ENCODE data around the gene RND1.

RND1 gene

DNA sequence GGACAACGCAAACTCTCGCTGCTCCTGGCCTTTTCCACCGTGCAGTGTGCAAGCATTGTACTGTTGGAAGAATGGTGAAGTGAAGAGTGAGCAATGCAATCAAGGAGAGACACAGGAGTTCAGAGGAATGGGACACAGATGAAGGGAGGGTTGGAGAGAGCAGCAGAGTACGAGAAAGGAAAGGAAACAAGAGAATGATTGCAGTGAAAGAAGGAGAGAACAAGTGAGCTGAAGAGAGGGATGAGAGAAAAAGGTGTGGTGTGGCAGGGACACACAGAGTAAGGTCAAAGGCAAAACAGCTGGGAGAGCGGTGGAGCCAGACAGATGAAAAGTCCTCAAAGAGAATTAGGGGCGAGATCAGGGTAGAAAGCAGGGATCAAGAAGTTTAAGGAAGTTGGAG is 34.4 kb downstream of the RND1 start:
- no peak for DNase-seq (ENCODE audit: extremely low spot score)
- CTCF ChIA-PET: interaction anchor here (0.9 to 4.1 kb wide), 6 partner anchors 15 to 59 kb away, joined by 3 to 16 read pairs (median 4); partner anchors contain the start of gene DDX23
- TF ChIP-seq CTCF (IDR thresholded peaks at IDR 0.05; ENCODE audit: control extremely low read depth, extremely low read depth, low read depth, missing control alignments): no peak
- POLR2A ChIA-PET: interaction anchor here (0.7 kb wide), 1 partner anchor 358 kb away, joined by 3 read pairs; the partner anchor contains the start of gene TUBA1A

- ChIA-PET POLR2A (no interaction called here), CTCF (interaction anchor here (1.9 to 7.6 kb wide), 2 partner anchors 9 to 13 kb away, joined by 5 to 70 read pairs; no protein-coding TSS in a partner anchor)
Observed at GRCh38 chr12:48828841-48829575, 36.7 kb downstream of the RND1 start.

GRCh38 chr12:48828293-48828692 is 37.4 kb downstream of the RND1 start:
- DNase-seq (ENCODE audit: extremely low spot score): no peak
- TF ChIP-seq CTCF (IDR thresholded peaks at IDR 0.05; ENCODE audit: control extremely low read depth, extremely low read depth, low read depth, missing control alignments): no peak
- POLR2A ChIA-PET: no interaction called here
- CTCF ChIA-PET: interaction anchor here (1.9 to 7.6 kb wide), 2 partner anchors 9 to 12 kb away, joined by 5 to 70 read pairs; no protein-coding TSS in a partner anchor

More at GRCh38 chr12:48828841-48829575, 36.7 kb downstream of the RND1 start:
- no peak for DNase-seq (ENCODE audit: extremely low spot score)
- TF ChIP-seq CTCF (IDR thresholded peaks at IDR 0.05; ENCODE audit: control extremely low read depth, extremely low read depth, low read depth, missing control alignments): no peak

DNA sequence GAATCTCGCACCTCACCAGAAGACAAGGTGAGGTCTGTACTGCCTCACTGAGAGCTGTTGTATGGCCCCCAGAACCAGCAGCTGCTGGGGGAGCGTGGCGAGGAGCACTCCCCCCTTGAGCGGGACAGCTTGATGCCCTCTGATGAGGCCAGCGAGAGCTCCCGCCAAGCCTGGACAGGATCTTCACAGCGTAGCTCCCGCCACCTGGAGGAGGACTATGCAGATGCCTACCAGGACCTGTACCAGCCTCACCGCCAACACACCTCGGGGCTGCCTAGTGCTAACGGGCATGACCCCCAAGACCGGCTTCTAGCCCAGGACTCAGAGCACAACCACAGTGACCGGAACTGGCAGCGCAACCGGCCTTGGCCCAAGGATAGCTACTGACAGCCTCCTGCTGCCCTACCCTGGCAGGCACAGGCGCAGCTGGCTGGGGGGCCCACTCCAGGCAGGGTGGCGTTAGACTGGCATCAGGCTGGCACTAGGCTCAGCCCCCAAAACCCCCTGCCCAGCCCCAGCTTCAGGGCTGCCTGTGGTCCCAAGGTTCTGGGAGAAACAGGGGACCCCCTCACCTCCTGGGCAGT is 38.1 kb downstream of the RND1 start:
- ChIA-PET CTCF (interaction anchor here (0.5 to 7.6 kb wide), 6 partner anchors 8 to 73 kb away, joined by 3 to 70 read pairs (median 4); partner anchors contain the start of gene DDX23), POLR2A (interaction anchor here (1.1 kb wide), 1 partner anchor 23 kb away, joined by 4 read pairs; no protein-coding TSS in a partner anchor)
- TF ChIP-seq CTCF (IDR thresholded peaks at IDR 0.05; ENCODE audit: control extremely low read depth, extremely low read depth, low read depth, missing control alignments): no peak
- DNase-seq (ENCODE audit: extremely low spot score): no peak

DNA sequence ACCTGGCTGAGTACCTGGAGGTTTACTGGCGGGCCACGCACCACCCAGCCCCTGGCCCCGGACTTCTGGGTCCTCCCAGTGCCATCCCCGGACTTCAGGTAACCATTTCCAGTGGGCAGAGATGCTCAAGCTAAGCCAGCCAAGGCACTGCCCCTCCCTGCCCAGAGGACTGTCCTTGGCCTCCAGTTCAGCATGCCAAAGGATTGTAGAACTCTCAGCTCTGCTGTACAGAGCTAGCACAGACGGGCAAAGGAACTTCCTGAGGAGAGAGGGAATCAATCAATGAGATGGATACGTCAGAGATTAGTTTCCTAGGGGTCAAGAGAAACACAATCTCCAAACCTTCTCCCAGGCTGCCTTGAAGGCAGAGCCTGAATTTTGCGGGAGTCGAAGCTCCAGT is 38.6 kb downstream of the RND1 start:
- CTCF ChIA-PET: interaction anchor here (0.8 to 7.6 kb wide), 7 partner anchors 7 to 77 kb away, joined by 3 to 70 read pairs (median 4); partner anchors contain the start of gene DDX23
- no peak for TF ChIP-seq CTCF (IDR thresholded peaks at IDR 0.05; ENCODE audit: control extremely low read depth, extremely low read depth, low read depth, missing control alignments)
- no peak for DNase-seq (ENCODE audit: extremely low spot score)
- POLR2A ChIA-PET: interaction anchor here (1.1 kb wide), 1 partner anchor 24 kb away, joined by 4 read pairs; no protein-coding TSS in a partner anchor

- POLR2A ChIA-PET: interaction anchor here (1.1 kb wide), 1 partner anchor 24 kb away, joined by 4 read pairs; no protein-coding TSS in a partner anchor
- CTCF ChIA-PET: interaction anchor here (1.2 to 7.6 kb wide), 4 partner anchors 10 to 78 kb away, joined by 3 to 70 read pairs (median 8); partner anchors contain the start of gene DDX23
- TF ChIP-seq CTCF (IDR thresholded peaks at IDR 0.05; ENCODE audit: control extremely low read depth, extremely low read depth, low read depth, missing control alignments): no peak
- no peak for DNase-seq (ENCODE audit: extremely low spot score)
Observed at GRCh38 chr12:48826209-48826855, 39.3 kb downstream of the RND1 start.

All from GM10248 (cell line).